Activated CD8-positive, alpha-beta memory T cell treated with anti-CD3 and anti-CD28 coated beads for 1 hour (primary cell): ENCODE data around the gene GGACT.
"Not testable (repeated sequence)": the region's sequence is repeated elsewhere in the genome, so short reads cannot be mapped to it uniquely, and the experiment has no call there.

Experiments used
- DNase-seq, 2 donors: peaks; one replicate each; pipeline ENCODE4 v3.0.0-alpha.2; 2020; ENCODE audit warnings: low read depth in 1 of 2; ENCODE audit errors: extremely low read depth in 1 of 2

GGACT gene

DNA sequence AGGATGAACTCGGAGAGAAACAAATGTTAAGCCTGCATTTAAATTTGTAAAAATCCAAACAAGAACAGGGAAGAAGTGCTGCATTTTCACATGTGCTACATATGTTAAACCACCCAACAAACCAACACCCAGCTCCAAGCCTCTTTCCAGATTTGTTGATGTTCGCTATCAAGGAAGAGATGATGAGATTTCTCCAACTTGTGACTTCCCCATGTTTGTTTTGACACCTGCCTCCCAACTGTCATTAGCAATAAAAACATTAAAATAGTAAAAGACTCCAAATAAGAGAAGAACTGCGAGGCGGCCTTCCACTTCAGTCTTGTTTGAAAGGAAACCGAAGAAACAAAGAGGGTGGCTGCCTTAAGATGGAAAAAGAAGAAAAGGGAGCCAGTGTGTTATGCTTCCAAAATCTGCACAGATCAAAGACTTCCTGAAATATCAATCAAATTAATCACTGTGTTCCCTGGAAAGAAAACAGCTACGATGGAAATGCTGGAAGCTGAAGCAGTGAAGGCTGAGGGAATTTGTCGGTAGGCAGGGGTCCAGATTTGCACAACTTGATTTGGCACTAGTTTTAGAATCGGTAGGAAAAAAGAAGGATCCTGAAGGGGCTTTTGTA, 14.0 kb upstream of the GGACT start:
- DNase-seq: no peak

DNA sequence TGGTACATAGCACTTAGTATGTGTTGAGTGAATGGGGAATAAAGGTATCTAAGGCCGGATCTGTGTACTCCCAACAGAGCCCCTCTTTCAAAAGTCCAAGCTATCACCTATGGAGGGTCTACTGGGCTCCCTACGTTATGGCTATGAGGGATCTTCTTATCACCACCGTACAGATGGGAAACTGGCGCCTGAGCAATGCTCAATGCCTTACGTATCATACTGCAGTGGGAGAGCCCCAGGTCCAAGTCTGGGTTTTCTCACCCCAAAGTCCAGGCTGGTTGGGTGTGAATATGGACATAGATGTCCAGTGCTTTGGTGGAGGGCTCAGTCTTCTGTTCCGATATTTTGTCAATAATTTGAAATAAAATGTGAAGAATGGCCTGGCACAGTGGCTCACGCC, 13.1 kb upstream of the GGACT start:
- DNase-seq: no peak

DNA sequence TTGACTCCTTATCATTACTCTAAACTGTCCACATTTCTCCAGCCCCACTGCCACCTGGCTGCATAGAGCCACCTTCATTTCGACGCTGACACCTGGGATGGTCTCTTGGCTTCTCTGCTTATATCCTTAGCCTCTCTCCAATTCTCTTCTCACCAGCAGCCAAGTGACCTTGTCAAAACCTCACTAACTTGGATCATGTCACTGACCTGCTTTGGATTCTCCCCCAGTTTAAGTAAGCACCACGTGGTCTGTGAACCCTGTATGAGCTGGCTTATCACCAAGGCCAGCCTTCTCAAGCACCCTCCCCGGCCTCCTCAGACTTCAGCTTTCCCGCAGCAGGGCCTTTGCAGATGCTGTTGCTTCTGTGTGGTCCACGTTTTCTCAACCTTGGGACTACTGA, 12.3 kb upstream of the GGACT start:
- no peak for DNase-seq

DNA sequence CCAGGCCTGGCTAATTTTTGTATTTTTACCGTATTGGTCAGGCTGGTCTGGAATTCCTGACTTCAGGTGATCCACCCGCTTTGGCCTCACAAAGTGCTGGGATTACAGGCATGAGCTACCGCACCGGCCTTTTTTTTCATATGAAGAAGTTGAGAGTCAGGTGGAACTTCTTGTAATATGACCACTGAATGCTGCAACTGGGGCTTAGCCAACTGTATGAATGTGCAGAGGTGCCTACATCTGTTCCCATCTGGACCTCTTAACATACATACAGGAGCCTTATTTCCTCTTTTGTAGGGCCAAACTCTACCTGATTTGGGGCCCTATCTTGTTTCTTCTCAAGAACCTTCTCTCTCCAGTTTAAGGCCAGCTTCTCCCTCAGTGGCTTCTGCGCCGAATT, 11.9 kb upstream of the GGACT start:
- no peak for DNase-seq

DNA sequence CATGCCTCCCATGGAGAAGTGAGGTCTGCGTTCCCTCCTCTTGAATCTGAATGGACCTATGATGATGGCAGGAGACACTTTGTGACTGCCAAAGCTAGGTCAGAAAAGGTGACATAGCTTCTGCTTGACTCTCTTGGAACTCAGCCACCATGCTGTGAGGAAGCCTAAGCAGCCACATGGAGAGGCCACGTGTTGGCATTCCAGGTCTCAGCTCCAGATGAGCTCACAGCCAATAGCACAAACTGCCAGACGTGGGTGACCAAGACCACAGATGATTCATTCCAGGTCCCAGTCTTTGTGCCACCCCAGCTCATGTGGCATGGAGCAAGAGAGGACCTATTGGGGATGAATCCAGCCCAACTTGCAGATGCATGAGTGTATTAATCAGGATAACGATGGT, 8.7 kb upstream of the GGACT start:
- DNase-seq: no peak

DNA sequence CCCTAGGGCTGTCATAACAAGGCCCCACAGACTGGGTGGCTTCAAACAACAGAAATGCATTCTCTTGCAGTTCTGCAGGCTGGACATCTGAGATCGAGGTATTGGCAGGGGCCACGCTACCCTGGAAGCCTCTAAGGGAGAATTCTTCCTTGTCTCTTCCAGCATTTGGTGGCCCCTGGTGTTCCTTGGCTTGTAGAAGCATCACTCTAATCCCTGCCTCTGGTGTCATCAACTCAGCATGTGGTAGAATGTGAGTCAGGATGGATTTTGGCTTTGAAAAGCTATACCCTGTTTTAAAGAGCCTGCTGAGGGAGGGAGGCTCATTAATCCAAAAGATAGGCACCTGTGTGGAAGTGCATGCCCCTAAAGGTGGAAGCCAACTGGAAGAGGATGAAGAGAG, 7.9 kb upstream of the GGACT start:
- no peak for DNase-seq

DNA sequence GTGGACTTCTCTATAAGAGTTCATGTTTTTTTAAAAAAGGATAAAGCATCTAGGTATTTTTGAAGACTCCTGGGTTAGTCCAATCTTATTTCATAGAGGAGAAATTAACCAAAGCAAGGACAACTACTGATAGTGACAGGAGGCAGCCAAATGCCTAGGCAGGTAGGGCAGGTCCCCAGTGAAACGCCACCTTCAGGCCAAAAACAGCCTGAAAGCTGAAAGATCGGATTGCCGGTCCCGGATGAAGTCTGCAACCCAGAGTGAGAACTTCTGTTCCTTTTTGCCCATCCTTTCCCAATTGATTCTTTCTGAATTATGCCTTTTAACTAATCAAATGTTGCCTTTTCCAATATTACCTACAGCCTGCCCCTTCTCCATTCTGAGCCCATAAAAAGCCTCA, 6.1 kb upstream of the GGACT start:
- no peak for DNase-seq

DNA sequence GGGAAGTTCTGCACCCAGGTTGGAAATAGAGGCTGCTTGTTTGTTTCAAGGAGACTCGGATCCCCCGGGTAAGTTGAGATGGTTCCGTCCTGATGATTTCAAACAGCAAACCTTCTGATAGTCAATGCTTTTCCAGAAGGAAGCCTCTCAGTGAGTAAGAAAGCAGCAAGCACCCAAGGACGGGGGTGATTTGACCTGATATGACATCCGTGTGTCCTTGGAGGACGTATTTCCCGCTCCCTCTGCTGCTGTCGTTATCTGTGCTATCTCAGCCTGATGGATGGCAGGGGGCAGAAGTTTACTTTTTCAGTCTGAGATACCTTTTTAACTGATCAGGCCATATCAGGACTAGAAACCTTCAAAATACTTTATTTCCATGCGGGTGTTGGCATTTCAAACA, 5.7 kb upstream of the GGACT start:
- no peak for DNase-seq

DNA sequence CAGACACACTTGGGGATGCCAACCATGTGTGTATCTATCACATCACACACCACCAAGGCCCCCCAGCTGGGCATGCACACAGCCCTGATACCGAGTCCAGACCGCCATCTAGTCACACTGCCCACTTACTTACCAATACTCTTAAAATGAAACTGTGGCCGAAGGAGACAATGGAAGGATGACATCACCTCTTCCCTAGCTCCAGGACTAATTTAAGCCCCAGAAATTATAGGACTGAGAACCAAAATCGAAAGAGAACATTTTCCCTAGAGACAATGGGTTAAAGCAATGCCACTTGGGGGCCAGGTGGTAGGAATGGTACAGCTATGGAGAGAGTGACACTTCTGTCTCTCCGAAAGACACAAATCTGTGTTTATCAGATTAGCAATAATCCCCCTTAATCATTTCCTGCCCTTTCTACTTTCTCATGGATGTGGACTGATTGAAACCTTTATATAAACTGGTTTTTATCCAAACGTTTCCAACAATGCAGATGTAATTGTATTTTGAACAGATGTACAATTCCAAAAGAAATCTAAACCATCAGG, 663 bp upstream of the GGACT start:
- DNase-seq: no peak

DNA sequence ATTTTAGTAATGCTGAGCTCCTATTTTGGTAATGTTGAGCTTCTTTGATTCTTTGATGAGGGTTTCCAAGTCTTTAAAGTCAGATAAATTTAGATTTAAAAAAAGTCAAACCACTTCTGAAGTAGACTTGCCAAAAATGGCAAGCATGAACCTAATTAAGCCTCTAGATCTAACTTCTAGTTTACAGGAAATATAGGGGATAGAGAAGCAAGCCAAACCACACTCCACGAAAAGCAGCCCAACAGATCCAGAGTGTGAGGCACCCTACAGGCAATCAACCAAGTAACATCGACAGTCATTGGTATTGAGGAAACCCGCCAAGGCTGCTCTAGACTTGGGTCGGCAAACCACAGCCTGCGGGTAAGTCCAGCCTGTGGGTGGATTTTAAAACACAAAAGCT, 3.7 kb downstream of the GGACT start:
- no peak for DNase-seq

DNA sequence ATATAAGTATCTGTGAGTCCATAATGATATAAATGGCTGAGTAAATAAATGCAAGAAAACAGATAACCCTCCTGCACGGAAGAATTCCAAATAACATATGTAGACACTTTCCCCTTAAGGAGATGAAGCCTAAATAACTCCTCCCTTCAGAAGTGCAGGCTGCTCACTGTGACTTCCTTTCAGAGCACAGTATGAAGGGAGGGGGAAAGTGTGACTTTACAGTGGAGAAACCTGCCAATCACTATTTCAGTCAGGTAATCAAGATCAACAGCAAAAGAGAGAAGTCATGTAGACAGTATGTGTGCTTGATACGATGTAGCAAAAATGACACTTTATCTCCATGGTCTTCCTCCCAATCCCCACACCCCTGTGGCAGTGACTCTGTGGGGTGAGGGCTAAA, 7.1 kb downstream of the GGACT start:
- DNase-seq: no peak

DNA sequence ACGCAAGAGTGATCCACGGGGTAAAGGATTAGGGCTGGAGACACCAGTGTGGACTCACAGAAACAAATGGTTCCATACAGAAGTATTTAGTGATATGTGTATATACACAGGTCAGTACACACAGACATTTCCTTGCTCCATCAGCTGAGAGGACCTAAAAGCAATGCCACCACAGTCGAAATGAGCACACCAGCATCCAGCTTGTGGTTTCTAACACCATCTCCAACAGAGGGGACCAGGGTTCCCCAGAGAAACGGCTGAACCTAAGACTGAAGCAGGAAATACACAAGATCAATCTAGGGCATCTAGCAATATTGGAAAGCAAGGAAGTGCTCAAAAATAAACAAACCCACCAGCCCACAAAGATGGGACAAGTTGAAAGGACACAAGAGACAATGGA, 7.6 kb downstream of the GGACT start:
- no peak for DNase-seq

DNA sequence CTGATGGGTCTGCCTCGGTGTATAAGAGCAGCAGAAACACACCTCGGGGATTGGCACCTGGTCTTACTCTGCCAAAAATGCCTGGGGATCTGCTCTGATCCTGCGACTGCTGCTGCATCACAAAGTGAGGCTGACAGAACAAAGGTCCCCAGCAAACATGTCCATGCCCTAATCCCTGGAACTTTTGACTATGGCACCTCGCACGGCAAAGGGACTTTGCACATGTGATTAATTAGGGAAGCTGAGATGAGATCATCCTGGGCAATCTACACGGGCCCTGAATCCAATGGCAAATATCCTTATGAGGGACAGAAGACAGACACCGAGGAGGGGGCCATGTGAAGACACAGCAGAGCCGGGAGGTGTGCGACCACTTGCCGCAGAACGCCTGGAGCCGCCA, 8.5 kb downstream of the GGACT start:
- DNase-seq: no peak

DNA sequence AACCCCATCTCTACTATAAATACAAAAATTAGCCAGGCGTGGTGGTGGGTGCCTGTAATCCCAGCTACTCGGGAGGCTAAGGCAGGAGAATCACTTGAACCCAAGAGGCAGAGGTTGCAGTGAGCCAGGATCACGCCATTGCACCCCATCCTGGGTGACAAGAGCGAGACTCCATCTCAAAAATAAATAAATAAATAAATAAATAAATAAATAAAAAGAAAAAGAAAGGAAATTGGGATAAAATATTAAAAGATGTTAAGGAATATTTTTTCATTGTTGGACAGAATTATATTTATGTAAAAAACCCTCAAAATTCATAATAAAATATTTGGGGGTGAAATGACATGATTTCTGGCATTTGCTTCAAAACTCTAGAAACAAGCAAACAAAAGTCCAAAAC, 11.3 kb downstream of the GGACT start:
- DNase-seq: not testable (repeated sequence)

DNA sequence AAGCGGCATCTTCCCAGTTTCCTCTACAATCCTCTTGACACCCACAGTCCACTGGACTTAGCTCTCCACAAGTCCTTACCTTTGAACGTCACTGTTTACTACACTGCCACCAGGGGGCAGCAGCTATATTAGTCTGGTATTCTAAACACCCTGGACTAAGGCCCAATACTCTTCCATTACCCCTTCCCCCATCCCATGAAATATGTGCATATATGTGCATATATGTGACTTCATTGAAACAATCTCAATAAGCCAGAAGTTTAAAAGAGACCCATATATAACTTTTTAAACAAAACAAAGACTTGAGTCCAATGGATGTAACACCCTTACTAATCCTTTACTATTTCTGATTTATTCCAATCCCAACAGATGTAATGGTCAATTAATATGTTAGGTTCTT, 15.5 kb downstream of the GGACT start:
- DNase-seq: peak; percentile 31 to 65

DNA sequence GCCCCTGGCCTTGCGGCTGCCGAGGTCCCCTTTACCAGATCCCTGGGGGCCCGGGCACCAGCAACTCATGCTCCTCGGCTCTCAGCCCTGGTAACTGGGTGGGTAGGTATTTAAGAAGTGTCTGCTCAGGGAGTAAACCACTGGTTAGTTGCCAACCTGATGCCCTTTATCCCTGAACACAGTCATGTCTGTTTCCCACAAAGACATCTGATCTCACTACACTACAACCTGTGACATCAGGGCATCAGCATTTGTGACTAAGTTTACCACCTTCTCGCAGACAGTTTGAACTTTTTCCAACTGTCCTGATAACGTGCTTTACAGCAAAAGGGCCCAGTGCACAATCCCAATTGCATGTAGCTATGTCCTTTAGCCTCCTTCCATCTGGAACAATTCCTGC, 22.0 kb downstream of the GGACT start:
- no peak for DNase-seq

DNA sequence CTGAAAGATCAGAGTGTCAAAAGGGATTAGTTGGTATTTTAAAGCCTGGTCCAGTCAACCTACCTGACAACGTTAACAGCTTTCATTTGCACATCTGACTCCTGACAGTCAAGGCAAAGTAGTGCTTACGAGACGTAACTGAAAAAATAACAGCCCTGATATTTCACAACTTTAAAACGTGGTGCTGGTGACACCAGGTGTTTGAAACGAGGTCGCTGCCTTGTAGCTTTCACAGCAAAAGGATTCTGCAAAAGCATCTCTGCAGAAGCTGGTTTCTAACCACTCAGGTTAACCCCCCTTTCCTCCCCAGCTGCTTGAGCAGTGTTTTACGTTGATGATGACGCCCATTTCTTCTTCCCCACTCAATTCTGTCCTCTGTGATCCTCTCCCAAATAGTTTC, 23.3 kb downstream of the GGACT start:
- DNase-seq: no peak

DNA sequence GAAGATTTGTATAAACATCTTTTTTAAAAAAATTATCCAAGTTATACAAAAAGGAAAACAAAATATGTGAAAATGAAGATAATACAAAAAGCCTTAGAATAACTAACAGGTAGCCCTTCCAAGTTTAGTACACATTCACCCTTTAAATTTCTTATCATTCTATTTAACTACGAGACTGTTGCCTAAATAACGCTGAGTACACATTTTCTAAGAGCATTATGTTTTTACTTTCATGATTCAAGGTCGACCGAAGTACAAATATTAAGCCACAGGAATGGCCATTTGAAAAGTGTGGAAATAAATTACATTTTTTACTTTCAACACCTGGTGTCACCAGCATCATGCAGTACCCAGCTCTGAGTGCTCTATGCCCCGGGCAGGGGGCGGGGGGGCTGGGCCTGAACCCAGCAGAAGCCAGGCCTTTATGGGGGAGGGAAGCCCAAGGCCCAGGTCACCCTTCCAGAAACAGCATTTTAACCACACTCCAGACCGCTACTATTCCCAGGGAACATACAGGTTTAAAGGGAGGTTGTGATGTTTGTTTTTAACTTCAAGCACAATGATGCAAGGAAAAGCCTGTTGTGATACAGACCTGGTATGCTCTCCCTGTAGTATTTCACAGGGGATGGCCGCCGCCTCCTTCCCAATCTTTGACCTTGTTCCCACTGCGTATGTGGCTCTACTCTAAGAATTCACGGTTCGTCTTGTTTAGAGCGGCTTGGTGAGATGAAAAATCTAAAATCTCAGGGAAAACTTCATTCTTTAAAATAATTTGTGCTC, 24.0 kb downstream of the GGACT start:
- DNase-seq: no peak

DNA sequence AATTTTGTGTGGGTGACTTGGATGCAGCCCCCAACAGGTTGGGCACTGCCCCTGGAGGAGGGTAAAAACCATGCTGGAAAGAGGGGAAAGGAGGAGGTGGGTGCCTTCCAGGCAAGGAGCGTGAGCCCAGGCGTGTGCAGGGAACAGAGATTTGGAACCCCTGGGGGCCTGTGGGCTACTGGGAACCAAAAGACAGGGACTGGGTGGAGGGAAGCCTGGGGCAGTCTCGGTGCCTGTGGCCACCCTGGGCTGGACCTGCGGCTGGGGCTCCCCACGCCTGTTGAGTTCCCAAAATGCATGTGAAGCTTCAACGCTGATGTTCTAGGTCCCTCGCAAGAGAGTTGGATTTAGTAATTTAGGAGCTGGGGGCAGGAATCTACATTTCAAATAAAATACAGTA, 24.8 kb downstream of the GGACT start:
- no peak for DNase-seq

DNA sequence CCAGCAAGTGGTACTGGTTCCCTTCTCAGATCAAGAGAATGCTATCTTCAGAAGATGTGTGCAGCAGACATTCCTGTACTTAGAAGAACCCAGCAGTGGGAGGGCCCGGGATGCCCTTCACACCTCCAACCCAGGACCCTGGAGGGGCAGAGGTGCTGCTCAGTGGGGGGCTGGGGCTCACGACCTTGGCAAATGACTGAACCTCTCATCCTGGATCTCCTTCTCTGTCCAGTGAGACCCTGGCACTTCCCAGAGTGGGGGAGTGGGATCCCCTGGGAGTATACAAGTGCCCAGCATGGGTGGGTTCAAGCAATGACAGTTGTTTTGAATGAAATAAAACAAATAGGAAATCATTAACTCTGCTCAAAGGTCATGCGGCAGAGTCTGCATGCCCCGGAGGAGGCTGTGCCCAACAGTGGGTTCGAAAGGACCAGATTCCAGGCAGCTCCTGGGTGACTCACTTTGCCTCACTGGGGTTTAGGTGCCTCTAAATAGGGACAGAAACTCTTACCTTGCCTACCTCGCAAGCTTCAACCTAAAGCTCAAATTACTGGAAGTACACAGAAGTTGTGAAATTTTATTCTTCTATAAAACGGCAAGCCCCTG, 26.9 kb downstream of the GGACT start:
- DNase-seq: no peak

DNA sequence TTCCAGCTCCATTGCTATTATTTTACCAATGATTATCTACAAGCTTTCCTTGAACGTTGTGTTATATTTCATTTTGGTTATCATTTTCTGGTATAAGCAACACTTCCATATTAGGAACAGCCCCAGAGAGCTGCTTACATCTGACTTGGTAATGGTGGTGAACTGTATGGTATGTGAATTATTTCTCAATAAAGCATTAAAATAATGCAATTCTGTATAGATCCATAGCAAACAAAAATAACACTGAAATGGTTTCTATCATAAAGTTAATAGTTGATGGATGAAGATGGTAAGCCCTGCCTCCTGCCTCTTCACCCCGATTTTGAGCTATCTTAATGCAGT, 27.5 kb downstream of the GGACT start:
- no peak for DNase-seq

DNA sequence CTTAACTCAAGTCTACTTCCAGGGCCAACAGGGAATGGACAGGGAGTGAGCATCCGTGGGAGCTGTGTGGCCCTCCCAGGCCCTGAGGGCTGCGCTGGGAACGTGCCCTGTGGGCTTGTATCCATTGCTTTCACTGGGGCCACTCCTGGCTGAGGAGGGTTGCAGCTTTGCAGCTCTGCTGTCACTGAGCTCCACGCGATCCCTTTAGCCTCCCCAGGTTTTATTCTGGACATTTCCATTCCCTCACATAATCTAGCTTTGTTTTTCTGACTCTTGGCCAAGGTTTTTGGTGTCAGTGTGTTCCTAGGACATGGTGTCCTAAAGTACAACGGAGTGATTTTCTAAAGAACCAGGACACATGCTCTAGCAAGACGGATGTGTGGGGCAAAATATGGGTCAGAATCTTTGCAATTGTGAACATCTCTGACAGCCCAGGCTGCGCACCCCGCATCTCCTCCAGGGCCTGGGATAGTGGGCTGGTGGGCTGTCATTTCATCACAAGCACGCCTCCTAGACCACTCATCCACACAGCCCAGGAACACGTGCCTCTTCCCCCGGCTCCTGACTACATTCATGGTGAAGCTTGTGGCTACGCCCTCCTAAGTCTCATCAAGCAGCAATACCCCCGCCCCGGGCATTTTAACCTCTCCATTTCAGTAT, 28.0 kb downstream of the GGACT start:
- DNase-seq: no peak
